Measurements from ENCODE around the gene GCH1. TPM values are rescaled to one million over a fixed set of nuclear protein-coding genes. Genes with fewer than 3 reads are reported as not detected.

Gene GCH1
- total RNA-seq, 1 donor = 9.1 TPM

DNA sequence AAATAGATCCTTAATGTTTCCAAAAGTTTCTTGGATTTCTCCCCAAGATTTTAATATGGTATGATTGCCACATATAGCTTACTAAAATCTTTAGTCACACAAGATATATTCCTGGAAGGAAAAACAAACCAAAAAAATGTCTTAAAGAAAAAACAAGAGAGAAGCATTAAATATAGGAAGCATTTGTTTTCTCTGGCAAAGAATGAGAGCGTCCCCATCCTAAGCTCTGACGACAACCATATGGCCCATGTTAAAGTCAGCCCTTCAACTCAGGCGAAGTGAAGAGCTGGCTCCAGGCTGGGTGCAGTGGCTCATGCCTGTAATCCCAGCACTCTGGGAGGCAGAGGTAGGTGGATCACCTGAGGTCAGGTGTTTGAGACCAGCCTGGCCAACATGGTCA lies 35.6 kb downstream of the GCH1 start:
- no peak for DNase-seq (ENCODE audit: low read depth)
- H3K4me3 ChIP-seq (ENCODE audit: low read depth, low read length) = no peak overlapping the region
- TF ChIP-seq, protein P1, sequence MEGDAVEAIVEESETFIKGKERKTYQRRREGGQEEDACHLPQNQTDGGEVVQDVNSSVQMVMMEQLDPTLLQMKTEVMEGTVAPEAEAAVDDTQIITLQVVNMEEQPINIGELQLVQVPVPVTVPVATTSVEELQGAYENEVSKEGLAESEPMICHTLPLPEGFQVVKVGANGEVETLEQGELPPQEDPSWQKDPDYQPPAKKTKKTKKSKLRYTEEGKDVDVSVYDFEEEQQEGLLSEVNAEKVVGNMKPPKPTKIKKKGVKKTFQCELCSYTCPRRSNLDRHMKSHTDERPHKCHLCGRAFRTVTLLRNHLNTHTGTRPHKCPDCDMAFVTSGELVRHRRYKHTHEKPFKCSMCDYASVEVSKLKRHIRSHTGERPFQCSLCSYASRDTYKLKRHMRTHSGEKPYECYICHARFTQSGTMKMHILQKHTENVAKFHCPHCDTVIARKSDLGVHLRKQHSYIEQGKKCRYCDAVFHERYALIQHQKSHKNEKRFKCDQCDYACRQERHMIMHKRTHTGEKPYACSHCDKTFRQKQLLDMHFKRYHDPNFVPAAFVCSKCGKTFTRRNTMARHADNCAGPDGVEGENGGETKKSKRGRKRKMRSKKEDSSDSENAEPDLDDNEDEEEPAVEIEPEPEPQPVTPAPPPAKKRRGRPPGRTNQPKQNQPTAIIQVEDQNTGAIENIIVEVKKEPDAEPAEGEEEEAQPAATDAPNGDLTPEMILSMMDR (IDR thresholded peaks at IDR 0.05; ENCODE audit: insufficient read depth, low read depth, low read length) = no peak

DNA sequence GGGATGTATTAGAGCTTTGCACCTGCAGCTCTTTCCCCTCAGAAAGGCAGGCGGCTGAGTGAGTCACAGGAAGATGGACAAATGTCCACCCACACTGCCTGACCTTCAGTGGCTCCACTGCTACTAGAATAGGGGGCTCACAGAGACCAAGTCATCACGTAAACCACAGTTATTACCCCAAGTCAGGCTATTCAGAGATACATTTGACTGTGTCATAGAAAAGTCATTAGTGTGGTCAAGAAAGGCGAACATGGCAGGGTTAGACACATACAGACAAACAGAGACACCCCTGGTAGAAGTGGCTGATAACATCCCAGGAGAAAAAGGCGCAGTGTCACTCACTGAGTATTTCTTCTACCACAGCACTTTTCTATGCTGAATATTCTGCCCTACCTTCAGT lies 36.0 kb downstream of the GCH1 start:
- TF ChIP-seq, protein P1 (IDR thresholded peaks at IDR 0.05; ENCODE audit: insufficient read depth, low read depth, low read length) = no peak
- DNase-seq (ENCODE audit: low read depth) = no peak
- no peak overlapping the region for H3K4me3 ChIP-seq (ENCODE audit: low read depth, low read length)

- TF ChIP-seq, protein P1 (IDR thresholded peaks at IDR 0.05; ENCODE audit: insufficient read depth, low read depth, low read length) = no peak
- peak; percentile 19 for DNase-seq (ENCODE audit: low read depth)
- H3K4me3 ChIP-seq (ENCODE audit: low read depth, low read length) = no peak overlapping the region
These were observed 38.1 kb downstream of the GCH1 start for GRCh38 chr14:54864526-54864925.

DNA sequence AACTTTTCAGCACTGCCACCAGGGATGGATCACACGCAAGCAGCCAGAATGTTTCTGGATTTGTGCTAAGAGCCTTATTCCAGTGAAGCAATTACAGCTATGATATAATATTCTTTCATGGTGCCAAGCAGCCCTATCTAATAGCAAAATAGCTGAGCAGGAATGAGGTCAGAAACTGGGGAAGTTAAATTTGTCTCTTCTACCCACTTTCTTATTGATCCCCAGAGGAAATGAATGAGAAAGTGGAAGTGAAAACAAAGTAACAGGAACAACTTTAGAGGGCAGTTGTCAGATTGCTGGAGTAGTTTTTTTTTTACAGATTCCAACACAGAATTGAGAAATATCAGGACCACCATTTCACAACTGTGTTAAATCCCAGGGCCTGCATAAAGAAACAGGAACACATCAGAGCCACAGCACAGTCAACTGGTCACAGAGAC lies 44.8 kb downstream of the GCH1 start:
- no peak overlapping the region for H3K4me3 ChIP-seq (ENCODE audit: low read depth, low read length)
- TF ChIP-seq, protein P1 (IDR thresholded peaks at IDR 0.05; ENCODE audit: insufficient read depth, low read depth, low read length) = no peak
- DNase-seq (ENCODE audit: low read depth) = no peak

GRCh38 chr14:54856152-54856551 lies 46.5 kb downstream of the GCH1 start:
- TF ChIP-seq, protein P1 (IDR thresholded peaks at IDR 0.05; ENCODE audit: insufficient read depth, low read depth, low read length) = no peak
- H3K4me3 ChIP-seq (ENCODE audit: low read depth, low read length) = no peak overlapping the region
- no peak for DNase-seq (ENCODE audit: low read depth)

- DNase-seq (ENCODE audit: low read depth) = no peak
- TF ChIP-seq, protein P1 (IDR thresholded peaks at IDR 0.05; ENCODE audit: insufficient read depth, low read depth, low read length) = no peak
These were observed 48.4 kb downstream of the GCH1 start for GRCh38 chr14:54854181-54854580.

GRCh38 chr14:54853339-54853738 lies 49.3 kb downstream of the GCH1 start:
- DNase-seq (ENCODE audit: low read depth) = no peak
- TF ChIP-seq, protein P1 (IDR thresholded peaks at IDR 0.05; ENCODE audit: insufficient read depth, low read depth, low read length) = no peak
- H3K4me3 ChIP-seq (ENCODE audit: low read depth, low read length) = no peak overlapping the region

More at GRCh38 chr14:54854181-54854580, 48.4 kb downstream of the GCH1 start:
- H3K4me3 ChIP-seq (ENCODE audit: low read depth, low read length) = no peak overlapping the region

Measured in fibroblast of villous mesenchyme (primary cell).